Right lobe of liver (tissue), 4 donors: ENCODE data around the gene ALPG.
"Not testable (repeated sequence)": the region's sequence is repeated elsewhere in the genome, so short reads cannot be mapped to it uniquely, and the experiment has no call there.

Experiments
- CTCF ChIP-seq, 4 donors: fragments of 200-600 bp in 3 of 4; fragments of 450-650 bp in 1 of 4; IDR thresholded peaks; one replicate each; pipeline versions ENCODE4 v1.5.1 to v1.8.0; 2016 to 2022; ENCODE audit warnings: antibody characterized with exemption in 4 of 4, mild to moderate bottlenecking in 2 of 4
- POLR2A ChIP-seq: fragments of 450-650 bp; IDR thresholded peaks from one replicate; pipeline ENCODE4 v1.6.1; 2017; ENCODE audit warnings: antibody characterized with exemption, mild to moderate bottlenecking
- donor health status: DM: no; HTN: no; CAD: no.
- donor health status: DM: no; HTN: no; CAD: no.
- donor health status: DM: no; HTN: yes; CAD: no.

GRCh38 chr2:232385058-232385457, 21.6 kb upstream of the ALPG start:
- TF ChIP-seq CTCF (IDR thresholded peaks at IDR 0.05); POLR2A: not testable (repeated sequence)
